K562 (cell line): ENCODE data around the gene CACNA2D4.

Experiments used
- GABPB1 ChIP-seq: sonication (generic); formaldehyde crosslinking; IDR thresholded peaks from 2 replicates; pipeline ENCODE4 v1.8.0; 2022; ENCODE audit warnings: mild to moderate bottlenecking, missing genetic modification reagents
- HCFC1 ChIP-seq: IDR thresholded peaks from 2 replicates; pipeline ENCODE4 v1.6.1; 2012; ENCODE audit warnings: low read depth, low read length, improper control_type of control experiment
- NR2C2 ChIP-seq, 2 experiments: fragments of 200-800 bp in 1 of 2; sonication (Bioruptor generic) in 1 of 2; sonication (generic) in 1 of 2; formaldehyde crosslinking in 1 of 2; IDR thresholded peaks; 2 replicates each; pipeline versions ENCODE4 v1.6.1 to v1.8.0; 2016 to 2022; ENCODE audit warnings: mild to moderate bottlenecking in 1 of 2, missing compliant biosample characterization in 1 of 2, missing genetic modification characterization in 1 of 2, missing genetic modification reagents in 1 of 2
- POLR2AphosphoS2 ChIP-seq: IDR thresholded peaks from 2 replicates; pipeline ENCODE4 v1.6.1; 2012; ENCODE audit warnings: low read length, improper control_type of control experiment
- SNRNP70 ChIP-seq: fragments of 200-400 bp; formaldehyde crosslinking; optimal IDR thresholded peaks from 2 replicates; pipeline ENCODE3; 2017; ENCODE audit warnings: low read depth, low read length
- ZFP36 ChIP-seq: fragments of 150-350 bp; IDR thresholded peaks from 2 replicates; pipeline ENCODE4 v1.6.1; 2018; ENCODE audit warnings: low read length, low read depth; ENCODE audit not compliant: partially characterized antibody

GRCh38 chr12:1853716-1854115 is 64.7 kb downstream of the CACNA2D4 start:
- no peak for TF ChIP-seq NR2C2 (CRISPR knock-in tag; IDR thresholded peaks at IDR 0.05)
- no peak for TF ChIP-seq NR2C2 (tag; IDR thresholded peaks at IDR 0.05)
- TF ChIP-seq HCFC1, result no peak
- no peak for TF ChIP-seq ZFP36
- no peak for TF ChIP-seq POLR2AphosphoS2
- no peak for TF ChIP-seq GABPB1 (CRISPR knock-in tag)
- TF ChIP-seq SNRNP70, result no peak
